ENCODE measurements around the gene MORN1. TPM values are rescaled to one million over a fixed set of nuclear protein-coding genes. Genes with fewer than 3 reads are reported as not detected.

Gene MORN1
- total RNA-seq, 4 donors from 2014 or later = 7.0 to 9.8 (median 8.0) TPM

- no CpG with 5 or more reads among the region's 15 CpGs for WGBS
- no peak overlapping the region for H3K4me3 ChIP-seq
- no peaks in the 10 kb centered on the region for H3K9me3 ChIP-seq
- no peaks in the 10 kb centered on the region for H3K27me3 ChIP-seq
- intact Hi-C loops (cut with DNase I) = no loop called here
- H3K27ac ChIP-seq (replicated peaks in 1 of 4) = no peak overlapping the region
- no peak for DNase-seq (ENCODE audit: extremely low spot score)
- peaks cover 0 to 7% (median 0%) of the 10 kb centered on the region in 4 donors for H3K36me3 ChIP-seq
- TF ChIP-seq EP300 (IDR thresholded peaks at IDR 0.05) = no peak
- no peak for TF ChIP-seq POLR2AphosphoS5 (IDR thresholded peaks at IDR 0.05)
- TF ChIP-seq POLR2A (IDR thresholded peaks at IDR 0.05; ENCODE audit: low read depth) = no peak
- no peak for TF ChIP-seq CTCF (IDR thresholded peaks at IDR 0.05)
- H3K4me1 ChIP-seq = peaks cover 3 to 55% (median 49%) of the 10 kb centered on the region in 4 donors
Measured at GRCh38 chr1:2356401-2356800, 35.0 kb downstream of the MORN1 start.

GRCh38 chr1:2355373-2356261, 35.7 kb downstream of the MORN1 start:
- Histone ChIP-seq H3K27me3 (no peaks in the 10 kb centered on the region), H3K4me1 (peaks cover 3 to 47% (median 42%) of the 10 kb centered on the region in 4 donors), H3K4me3 (no peak overlapping the region), H3K27ac (replicated peaks in 1 of 4) (peak overlapping the region; percentile 22 to 62 (median 45)), H3K36me3 (peaks cover 0 to 7% (median 0%) of the 10 kb centered on the region in 4 donors), H3K9me3 (no peaks in the 10 kb centered on the region)
- intact Hi-C loops (cut with DNase I) = no loop called here
- DNase-seq (ENCODE audit: extremely low spot score) = no peak
- TF ChIP-seq CTCF (IDR thresholded peaks at IDR 0.05) = no peak
- no peak for TF ChIP-seq EP300 (IDR thresholded peaks at IDR 0.05)
- no peak for TF ChIP-seq POLR2A (IDR thresholded peaks at IDR 0.05; ENCODE audit: low read depth)
- no peak for TF ChIP-seq POLR2AphosphoS5 (IDR thresholded peaks at IDR 0.05)
- WGBS = 93% methylated on average over 25 of the region's 28 CpGs

- Histone ChIP-seq H3K4me3 (no peak overlapping the region), H3K9me3 (no peaks in the 10 kb centered on the region), H3K27ac (replicated peaks in 1 of 4) (peak overlapping the region; percentile 22 to 62 (median 45)), H3K27me3 (no peaks in the 10 kb centered on the region), H3K4me1 (peaks cover 3 to 38% (median 33%) of the 10 kb centered on the region in 4 donors), H3K36me3 (peaks cover 0 to 7% (median 0%) of the 10 kb centered on the region in 4 donors)
- intact Hi-C loops (cut with DNase I) = no loop called here
- no peak for DNase-seq (ENCODE audit: extremely low spot score)
- 62% methylated on average over 30 of the region's 38 CpGs for WGBS
- no peak for TF ChIP-seq POLR2AphosphoS5 (IDR thresholded peaks at IDR 0.05)
- TF ChIP-seq CTCF (IDR thresholded peaks at IDR 0.05) = no peak
- TF ChIP-seq POLR2A (IDR thresholded peaks at IDR 0.05; ENCODE audit: low read depth) = no peak
- no peak for TF ChIP-seq EP300 (IDR thresholded peaks at IDR 0.05)
Measured at GRCh38 chr1:2354511-2355372, 36.6 kb downstream of the MORN1 start.

GRCh38 chr1:2353551-2354438, 37.6 kb downstream of the MORN1 start:
- H3K4me3 ChIP-seq = no peak overlapping the region
- peaks cover 0 to 7% (median 0%) of the 10 kb centered on the region in 4 donors for H3K36me3 ChIP-seq
- 88% methylated on average over 25 of the region's 28 CpGs for WGBS
- TF ChIP-seq POLR2AphosphoS5 (IDR thresholded peaks at IDR 0.05) (no peak), POLR2A (IDR thresholded peaks at IDR 0.05; ENCODE audit: low read depth) (no peak), CTCF (IDR thresholded peaks at IDR 0.05) (no peak), EP300 (IDR thresholded peaks at IDR 0.05) (no peak)
- intact Hi-C loops (cut with DNase I) = no loop called here
- H3K27me3 ChIP-seq = no peaks in the 10 kb centered on the region
- H3K4me1 ChIP-seq = peaks cover 3 to 37% (median 28%) of the 10 kb centered on the region in 4 donors
- H3K27ac ChIP-seq (replicated peaks in 1 of 4) = peak overlapping the region; percentile 42 to 57 (median 43)
- no peak for DNase-seq (ENCODE audit: extremely low spot score)
- H3K9me3 ChIP-seq = no peaks in the 10 kb centered on the region

All from esophagus muscularis mucosa (tissue), 4 donors.